RWPE1 (cell line): ENCODE results near the gene EPS15.
"Not testable (repeated sequence)": the region's sequence is repeated elsewhere in the genome, so short reads cannot be mapped to it uniquely, and the experiment has no call there.

Source experiments
- CTCF ChIA-PET: fragments of 350-600 bp; sonication (Branson Sonifier 250); formaldehyde crosslinking; extraction: SDS; loops from one replicate; lab custom pipeline; 2021; lab: Yijun Ruan, JAX
- POLR2A ChIA-PET: fragments of 400-600 bp; formaldehyde crosslinking; extraction: SDS; loops from one replicate; lab custom pipeline; 2020; ENCODE audit warnings: antibody characterized with exemption; ENCODE audit not compliant: low non-redundant PET; lab: Yijun Ruan, JAX
- DNase-seq: peaks from one replicate; pipeline ENCODE4 v3.0.0; 2012; ENCODE audit warnings: low spot score
- H3K27ac ChIP-seq: fragments of 450-650 bp; 2 replicates; pipeline ENCODE4 v1.5.1; 2017
- TF ChIP-seq, protein P1 (sequence below): fragments of 450-650 bp; conservative IDR thresholded peaks from 2 replicates; pipeline ENCODE4 v1.5.1; 2017; ENCODE audit warnings: low read depth, mild to moderate bottlenecking

EPS15 gene

DNA sequence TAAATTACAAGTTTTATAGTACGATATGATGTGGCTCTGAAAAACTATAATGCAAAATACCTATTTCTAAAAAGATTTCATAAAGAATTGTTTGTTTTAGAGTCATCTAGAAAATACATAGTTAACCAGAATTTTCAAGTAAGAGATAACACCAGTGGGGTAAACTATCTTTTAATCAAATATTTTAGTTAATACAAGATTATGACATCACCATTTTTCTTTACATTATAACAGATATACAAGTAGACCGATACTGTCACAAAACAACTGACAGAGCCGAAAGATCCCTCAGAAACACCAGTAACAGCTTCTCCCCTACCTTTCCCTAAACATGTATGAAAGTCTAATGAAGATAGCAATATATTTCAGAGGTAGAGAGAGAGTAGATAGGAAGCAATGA, 54.2 kb downstream of the EPS15 start:
- POLR2A ChIA-PET: no interaction called here
- H3K27ac ChIP-seq: no peak overlapping the region
- TF ChIP-seq, protein P1, sequence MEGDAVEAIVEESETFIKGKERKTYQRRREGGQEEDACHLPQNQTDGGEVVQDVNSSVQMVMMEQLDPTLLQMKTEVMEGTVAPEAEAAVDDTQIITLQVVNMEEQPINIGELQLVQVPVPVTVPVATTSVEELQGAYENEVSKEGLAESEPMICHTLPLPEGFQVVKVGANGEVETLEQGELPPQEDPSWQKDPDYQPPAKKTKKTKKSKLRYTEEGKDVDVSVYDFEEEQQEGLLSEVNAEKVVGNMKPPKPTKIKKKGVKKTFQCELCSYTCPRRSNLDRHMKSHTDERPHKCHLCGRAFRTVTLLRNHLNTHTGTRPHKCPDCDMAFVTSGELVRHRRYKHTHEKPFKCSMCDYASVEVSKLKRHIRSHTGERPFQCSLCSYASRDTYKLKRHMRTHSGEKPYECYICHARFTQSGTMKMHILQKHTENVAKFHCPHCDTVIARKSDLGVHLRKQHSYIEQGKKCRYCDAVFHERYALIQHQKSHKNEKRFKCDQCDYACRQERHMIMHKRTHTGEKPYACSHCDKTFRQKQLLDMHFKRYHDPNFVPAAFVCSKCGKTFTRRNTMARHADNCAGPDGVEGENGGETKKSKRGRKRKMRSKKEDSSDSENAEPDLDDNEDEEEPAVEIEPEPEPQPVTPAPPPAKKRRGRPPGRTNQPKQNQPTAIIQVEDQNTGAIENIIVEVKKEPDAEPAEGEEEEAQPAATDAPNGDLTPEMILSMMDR: no peak
- no peak for DNase-seq
- CTCF ChIA-PET: no interaction called here

DNA sequence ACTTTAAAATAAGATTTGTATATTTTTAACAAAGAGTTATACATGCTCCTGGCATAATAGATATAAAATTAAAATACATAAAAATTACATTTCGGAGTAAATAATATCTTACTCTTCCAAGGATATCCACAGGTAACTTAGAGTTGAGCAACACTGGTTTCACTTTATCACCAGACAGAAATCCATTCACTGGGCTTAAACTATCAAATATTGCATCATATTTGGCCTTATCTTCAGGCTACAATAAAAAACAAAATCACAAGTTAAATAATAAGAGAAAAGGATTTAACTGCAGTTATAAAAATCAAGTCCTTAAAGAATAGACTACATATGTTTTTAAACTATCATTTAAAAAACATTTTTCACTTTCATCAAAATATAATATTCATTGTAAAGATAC, 55.5 kb downstream of the EPS15 start:
- CTCF ChIA-PET: interaction anchor here (0.7 kb wide), 1 partner anchor 661 kb away, joined by 3 read pairs; no protein-coding TSS in a partner anchor
- DNase-seq: no peak

DNA sequence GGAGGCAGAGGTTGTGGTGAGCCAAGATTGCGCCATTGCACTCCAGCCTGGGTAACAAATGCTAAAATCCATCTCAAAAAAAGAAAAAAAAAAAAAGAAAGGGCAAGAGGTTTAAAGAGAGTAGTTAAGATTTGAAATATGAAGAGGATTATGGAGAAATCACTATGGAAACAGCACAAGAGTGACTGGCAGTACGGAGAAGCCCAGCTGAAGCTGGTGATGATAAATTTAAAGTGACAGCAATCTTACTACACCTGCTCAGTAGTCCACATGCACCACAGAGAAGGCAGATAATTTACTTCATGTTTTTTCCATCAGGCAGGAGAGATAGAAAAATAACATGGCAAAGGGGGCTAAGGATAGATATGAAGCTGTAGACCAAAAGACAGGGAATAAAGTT, 56.8 kb downstream of the EPS15 start:
- H3K27ac ChIP-seq, POLR2A ChIA-PET, DNase-seq: not testable (repeated sequence)
- CTCF ChIA-PET: interaction anchor here (0.6 kb wide), 1 partner anchor 20 kb away, joined by 3 read pairs; no protein-coding TSS in a partner anchor

More for the DNA sequence above, 55.5 kb downstream of the EPS15 start:
- no peak overlapping the region for H3K27ac ChIP-seq
- POLR2A ChIA-PET: no interaction called here
- TF ChIP-seq, protein P1: no peak

DNA sequence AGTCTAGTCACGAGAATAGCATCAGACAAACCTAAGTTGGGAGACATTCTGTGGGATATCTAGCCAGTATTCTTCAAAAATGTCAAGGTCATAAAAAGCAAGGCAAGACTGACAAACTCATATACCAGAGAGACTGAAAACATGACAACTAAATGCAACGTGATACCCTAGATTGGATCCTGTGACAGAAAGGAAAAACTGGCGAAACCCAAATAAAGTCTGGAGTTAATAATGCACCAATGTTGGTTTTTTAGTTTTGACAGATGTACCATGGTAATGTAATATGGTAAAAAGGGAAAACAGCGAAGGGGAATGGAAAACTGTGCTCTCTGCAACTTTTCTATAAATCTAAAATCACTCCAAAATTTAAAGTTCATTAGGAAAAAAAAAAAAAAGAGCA, 64.5 kb downstream of the EPS15 start:
- TF ChIP-seq, protein P1: no peak
- H3K27ac ChIP-seq: no peak overlapping the region
- POLR2A ChIA-PET: no interaction called here
- no peak for DNase-seq
- CTCF ChIA-PET: interaction anchor here (0.6 to 0.7 kb wide), 2 partner anchors 49 to 213 kb away, joined by 3 to 5 read pairs; no protein-coding TSS in a partner anchor

DNA sequence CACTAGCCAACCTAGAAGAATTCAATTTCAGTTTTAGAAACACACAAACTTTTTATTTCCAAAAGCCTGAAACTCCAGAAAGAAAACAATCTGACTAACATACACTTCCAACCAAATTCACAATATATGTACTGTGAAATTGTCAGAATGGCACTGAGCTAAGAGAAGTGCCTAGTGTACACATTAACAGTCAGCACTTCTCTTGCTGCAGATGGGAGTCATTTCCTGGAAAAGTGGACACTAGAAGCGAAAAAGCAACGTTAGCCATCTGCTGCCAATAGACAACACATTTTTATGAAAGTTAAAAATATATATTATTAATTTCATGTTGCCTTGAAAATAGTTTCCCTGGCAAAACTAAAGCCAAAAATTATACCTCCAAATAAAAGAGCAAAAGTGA, 66.1 kb downstream of the EPS15 start:
- ChIA-PET POLR2A (no interaction called here), CTCF (no interaction called here)
- no peak overlapping the region for H3K27ac ChIP-seq
- TF ChIP-seq, protein P1: no peak
- DNase-seq: no peak

DNA sequence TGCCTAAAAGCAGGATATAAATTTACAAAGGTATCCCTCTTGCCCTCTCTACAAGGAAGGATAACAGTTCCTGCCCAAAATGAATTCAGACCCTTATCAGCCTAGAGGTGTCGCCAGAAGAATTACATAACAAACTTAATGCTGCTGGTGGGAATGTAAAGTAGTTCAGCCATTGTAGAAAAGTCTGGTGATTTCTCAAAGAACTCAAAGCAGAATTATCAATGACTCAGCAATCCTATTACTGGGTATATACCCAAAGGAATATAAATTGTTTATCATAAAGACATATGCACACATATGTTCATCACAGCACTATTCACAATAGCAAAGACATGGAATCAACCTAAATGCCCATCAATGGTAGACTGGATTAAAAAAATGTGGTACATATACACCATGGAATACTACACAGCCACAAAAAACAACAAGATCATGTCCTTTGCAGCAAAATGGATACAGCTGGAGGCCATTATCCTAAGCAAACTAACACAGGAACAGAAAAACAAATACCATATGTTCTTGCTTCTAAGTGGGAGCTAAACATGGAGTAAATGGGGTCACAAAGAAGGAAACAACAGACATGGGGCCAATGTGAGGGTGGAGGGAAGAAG, 70.1 kb downstream of the EPS15 start:
- CTCF ChIA-PET: not testable (repeated sequence)

DNA sequence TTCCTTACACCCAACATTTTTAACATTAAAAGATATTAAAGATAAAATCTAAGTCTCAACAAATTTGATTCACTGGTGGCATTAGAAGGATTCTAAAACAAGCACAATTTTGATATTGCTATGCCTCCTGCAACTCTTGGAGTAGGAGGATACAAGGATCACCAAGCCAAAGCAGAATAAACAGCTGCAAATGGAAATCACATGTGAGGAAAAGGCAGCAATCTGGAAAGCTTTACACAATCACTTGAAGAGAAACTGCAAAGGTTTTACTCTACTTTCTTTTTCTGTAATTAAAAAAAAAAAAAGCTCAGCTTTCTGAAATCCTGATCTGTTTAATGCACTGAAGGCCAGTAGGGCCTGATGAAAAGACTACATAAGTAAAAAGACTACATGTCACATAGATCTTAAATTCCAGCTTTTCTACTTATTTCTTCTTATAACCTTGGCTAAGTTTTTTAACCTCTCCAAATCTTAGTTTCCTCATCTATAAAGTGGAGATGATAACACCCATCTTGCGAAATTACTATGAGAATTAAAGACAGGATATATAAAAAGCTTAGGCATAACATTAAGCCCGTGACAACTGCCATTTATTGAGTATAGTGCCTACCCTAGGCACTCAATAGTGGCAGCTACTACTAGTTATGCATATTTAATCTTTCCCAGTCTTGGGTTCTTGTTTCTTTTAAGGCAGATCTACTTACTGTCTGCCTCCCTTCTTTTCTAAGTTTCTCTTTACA, 73.5 kb downstream of the EPS15 start:
- ChIA-PET CTCF (interaction anchor here (0.6 kb wide), 1 partner anchor 108 kb away, joined by 6 read pairs; no protein-coding TSS in a partner anchor), POLR2A (no interaction called here)
- TF ChIP-seq, protein P1: no peak

More for the DNA sequence above, 70.1 kb downstream of the EPS15 start:
- POLR2A ChIA-PET, H3K27ac ChIP-seq, DNase-seq: not testable (repeated sequence)

More for the DNA sequence above, 73.5 kb downstream of the EPS15 start:
- DNase-seq: no peak
- H3K27ac ChIP-seq: no peak overlapping the region
